Transverse colon (tissue), 4 donors: ENCODE results near the gene P3H2.

Experiments
- CTCF ChIP-seq, 5 experiments: fragments of 200-600 bp in 3 of 5; fragments of 450-650 bp in 2 of 5; sonication (generic) in 3 of 5; IDR thresholded peaks; 1 replicate in 2 of 5; 2 replicates in 3 of 5; pipeline ENCODE4 v1.5.1; 2016 to 2017; ENCODE audit warnings: antibody characterized with exemption in 5 of 5, inconsistent platforms in 3 of 5, mild to moderate bottlenecking in 2 of 5, moderate library complexity in 1 of 5
- POLR2A ChIP-seq: fragments of 450-650 bp; IDR thresholded peaks from one replicate; pipeline ENCODE4 v1.6.1; 2016; ENCODE audit warnings: antibody characterized with exemption, mild to moderate bottlenecking, moderate library complexity
- POLR2AphosphoS5 ChIP-seq, 3 donors: sonication (generic); formaldehyde crosslinking; IDR thresholded peaks; one replicate each; pipeline ENCODE4 v1.6.1; 2016; ENCODE audit warnings: antibody characterized with exemption in 3 of 3

- no peak for TF ChIP-seq CTCF (IDR thresholded peaks at IDR 0.05)
- TF ChIP-seq POLR2AphosphoS5 (IDR thresholded peaks at IDR 0.05): no peak
- TF ChIP-seq POLR2A: no peak
These were observed 49.2 kb upstream of the P3H2 start for GRCh38 chr3:190169877-190170276.
